Caco-2 (cell line): ENCODE data around the gene TXNDC15. TPM values are rescaled to one million over a fixed set of nuclear protein-coding genes. Genes with fewer than 3 reads are reported as not detected.

Experiments
- BruUV-seq: library from RNA; stranded (reverse); fragments of 400-500 nt; replicated peaks from 2 replicates; lab custom pipeline; 2021; lab: Mats Ljungman, UMichigan
- CTCF ChIA-PET: fragments of 300-600 bp; sonication (Branson Sonifier 250); formaldehyde crosslinking; loops from one replicate; lab custom pipeline; 2022; ENCODE audit warnings: antibody characterized with exemption; lab: Charles Lee
- POLR2A ChIA-PET: fragments of 300-600 bp; sonication (Branson Sonifier 250); formaldehyde crosslinking; loops from one replicate; lab custom pipeline; 2022; ENCODE audit warnings: antibody characterized with exemption; lab: Charles Lee
- DNase-seq, 2 experiments: peaks; one replicate each; pipeline versions ENCODE4 v3.0.0 to v3.0.0-alpha.2; 2020 to 2022
- H3K27me3 ChIP-seq: replicated peaks from 2 replicates; pipeline ENCODE4 v1.6.0; 2011; ENCODE audit warnings: low read length; ENCODE audit not compliant: control insufficient read depth, insufficient read depth
- H3K36me3 ChIP-seq: 2 replicates; pipeline ENCODE4 v1.5.1; 2011; ENCODE audit warnings: low read length; ENCODE audit not compliant: control insufficient read depth, insufficient read depth
- H3K4me1 ChIP-seq: fragments of 250-450 bp; sonication (Bioruptor Pico); 2 replicates; pipeline ENCODE4 v1.5.1; 2020; ENCODE audit warnings: mild to moderate bottlenecking
- H3K4me3 ChIP-seq: 2 replicates; pipeline ENCODE4 v1.5.1; 2011; ENCODE audit warnings: low read depth, mild to moderate bottlenecking, control low read depth, low read length
- H3K9me3 ChIP-seq: fragments of 250-450 bp; sonication (Bioruptor Pico); 2 replicates; pipeline ENCODE4 v1.5.1; 2020; ENCODE audit warnings: mild to moderate bottlenecking, moderate library complexity
- H3K27ac Mint-ChIP-seq: one replicate; pipeline ENCODE4 v1.8.0; 2022; ENCODE audit warnings: mixed read lengths; ENCODE audit not compliant: unreplicated experiment
- H3K27me3 Mint-ChIP-seq: one replicate; pipeline ENCODE4 v1.8.0; 2022; ENCODE audit warnings: mixed read lengths; ENCODE audit not compliant: insufficient read depth, unreplicated experiment
- H3K36me3 Mint-ChIP-seq: one replicate; pipeline ENCODE4 v1.8.0; 2022; ENCODE audit warnings: mild to moderate bottlenecking, mixed read lengths; ENCODE audit not compliant: insufficient read depth, unreplicated experiment
- H3K4me1 Mint-ChIP-seq: one replicate; pipeline ENCODE4 v1.8.0; 2022; ENCODE audit warnings: low read depth, mixed read lengths; ENCODE audit not compliant: unreplicated experiment
- H3K4me3 Mint-ChIP-seq: one replicate; pipeline ENCODE4 v1.8.0; 2022; ENCODE audit warnings: mild to moderate bottlenecking, moderate library complexity, mixed read lengths; ENCODE audit not compliant: unreplicated experiment
- H3K9me3 Mint-ChIP-seq: one replicate; pipeline ENCODE4 v1.8.0; 2022; ENCODE audit warnings: mixed read lengths; ENCODE audit not compliant: unreplicated experiment
- CTCF ChIP-seq, 2 experiments: fragments of 200-600 bp in 1 of 2; IDR thresholded peaks; 1 replicate in 1 of 2; 2 replicates in 1 of 2; pipeline versions ENCODE4 v1.5.1 to v1.8.0; 2011 to 2022; ENCODE audit warnings: antibody characterized with exemption in 1 of 2, control low read depth in 1 of 2, inconsistent platforms in 1 of 2, low read depth in 1 of 2, low read length in 1 of 2, mild to moderate bottlenecking in 1 of 2, moderate library complexity in 1 of 2; ENCODE audit not compliant: insufficient read depth in 1 of 2, severe bottlenecking in 1 of 2, unreplicated experiment in 1 of 2
- intact Hi-C: fragments of 100-400 bp; cut with micrococcal nuclease; formaldehyde crosslinking; loops from one replicate; pipeline ENCODE4 v1.10.0; 2022; ENCODE audit not compliant: unreplicated experiment
- total RNA-seq: library from RNA; stranded (reverse); gene quantifications from 2 replicates; pipeline ENCODE4 v1.2.3, GENCODE V29; 2022

Gene TXNDC15
- total RNA-seq, 1 experiment from 2014 or later = 39.6 TPM

GRCh38 chr5:134864707-134865106 is 9.5 kb upstream of the TXNDC15 start:
- Mint-ChIP-seq H3K4me1 (no peaks in the 10 kb centered on the region), H3K27ac (no peak overlapping the region), H3K9me3 (no peaks in the 10 kb centered on the region), H3K4me3 (no peak overlapping the region), H3K36me3 (peaks cover 17% of the 10 kb centered on the region), H3K27me3 (no peaks in the 10 kb centered on the region)
- Histone ChIP-seq H3K36me3 (no peaks in the 10 kb centered on the region), H3K4me1 (no peaks in the 10 kb centered on the region), H3K9me3 (no peaks in the 10 kb centered on the region), H3K27me3 (no peaks in the 10 kb centered on the region), H3K4me3 (no peak overlapping the region)
- intact Hi-C loops = no loop called here
- POLR2A ChIA-PET = no interaction called here
- no peak for TF ChIP-seq CTCF (IDR thresholded peaks at IDR 0.05; ENCODE audit: insufficient read depth in 1 of 2, low read depth in 1 of 2, low read length in 1 of 2, severe bottlenecking in 1 of 2, unreplicated experiment in 1 of 2)
- CTCF ChIA-PET = no interaction called here
- no peak for DNase-seq
- BruUV-seq = no TSS peak

- peak overlapping the region; percentile 90 for H3K27ac Mint-ChIP-seq
- no peaks in the 10 kb centered on the region for H3K27me3 Mint-ChIP-seq
- intact Hi-C loops = no loop called here
- H3K27me3 ChIP-seq = no peaks in the 10 kb centered on the region
- no peaks in the 10 kb centered on the region; the same call in 1 of the 2 replicates for H3K4me1 ChIP-seq
- H3K36me3 ChIP-seq = no peaks in the 10 kb centered on the region
- peak overlapping the region; percentile 93 for H3K4me3 Mint-ChIP-seq
- no peaks in the 10 kb centered on the region for H3K9me3 ChIP-seq
- BruUV-seq = TSS peak; percentile 80
- ChIA-PET POLR2A (interaction anchor here (0.5 to 1.1 kb wide), 4 partner anchors 28 to 131 kb away, joined by 3 to 5 read pairs (median 3); partner anchors contain the start of genes C5orf24 and PCBD2), CTCF (interaction anchor here (1.5 kb wide), 1 partner anchor 31 kb away, joined by 11 read pairs; the partner anchor contains the start of gene PCBD2)
- no peak for TF ChIP-seq CTCF (IDR thresholded peaks at IDR 0.05; ENCODE audit: insufficient read depth in 1 of 2, low read depth in 1 of 2, low read length in 1 of 2, severe bottlenecking in 1 of 2, unreplicated experiment in 1 of 2)
- H3K36me3 Mint-ChIP-seq = peaks cover 11% of the 10 kb centered on the region
- no peaks in the 10 kb centered on the region for H3K9me3 Mint-ChIP-seq
- no peak for DNase-seq
- peak overlapping the region; percentile 88 for H3K4me3 ChIP-seq
- H3K4me1 Mint-ChIP-seq = peaks cover 6% of the 10 kb centered on the region
Measured at GRCh38 chr5:134873494-134873893, 677 bp upstream of the TXNDC15 start.

GRCh38 chr5:134874831-134875655 is 872 bp downstream of the TXNDC15 start:
- Mint-ChIP-seq H3K27ac (peak overlapping the region; percentile 90), H3K4me1 (peaks cover 6% of the 10 kb centered on the region), H3K36me3 (peaks cover 11% of the 10 kb centered on the region), H3K9me3 (no peaks in the 10 kb centered on the region), H3K27me3 (no peaks in the 10 kb centered on the region), H3K4me3 (peak overlapping the region; percentile 93)
- ChIA-PET CTCF (interaction anchor here (0.5 to 1.5 kb wide), 2 partner anchors 25 to 30 kb away, joined by 3 to 11 read pairs; partner anchors contain the start of gene PCBD2), POLR2A (no interaction called here)
- DNase-seq = peak; percentile 32 to 46
- H3K9me3 ChIP-seq = no peaks in the 10 kb centered on the region
- intact Hi-C loops = loop anchor here (1.0 kb wide), 2 partner anchors 29 kb away; no protein-coding TSS in a partner anchor
- BruUV-seq = no TSS peak
- H3K4me3 ChIP-seq = peak overlapping the region; percentile 88
- no peaks in the 10 kb centered on the region; the same call in 1 of the 2 replicates for H3K4me1 ChIP-seq
- TF ChIP-seq CTCF (IDR thresholded peaks at IDR 0.05; ENCODE audit: insufficient read depth in 1 of 2, low read depth in 1 of 2, low read length in 1 of 2, severe bottlenecking in 1 of 2, unreplicated experiment in 1 of 2) = no peak
- H3K36me3 ChIP-seq = no peaks in the 10 kb centered on the region
- H3K27me3 ChIP-seq = no peaks in the 10 kb centered on the region
